HG02938 (cell line): Measurements from ENCODE around the gene NDUFB6.
A peak's percentile ranks its signal among the peaks of the same experiment; 100 is the strongest.
"Not testable (repeated sequence)": the region's sequence is repeated elsewhere in the genome, so short reads cannot be mapped to it uniquely, and the experiment has no call there.

Source experiments
- ATAC-seq: cut with Tn5 transposase; IDR thresholded peaks from one replicate; pipeline ENCODE4 v1.9.1; 2021; ENCODE audit warnings: mild to moderate bottlenecking, moderate library complexity; ENCODE audit not compliant: unreplicated experiment

Gene NDUFB6

DNA sequence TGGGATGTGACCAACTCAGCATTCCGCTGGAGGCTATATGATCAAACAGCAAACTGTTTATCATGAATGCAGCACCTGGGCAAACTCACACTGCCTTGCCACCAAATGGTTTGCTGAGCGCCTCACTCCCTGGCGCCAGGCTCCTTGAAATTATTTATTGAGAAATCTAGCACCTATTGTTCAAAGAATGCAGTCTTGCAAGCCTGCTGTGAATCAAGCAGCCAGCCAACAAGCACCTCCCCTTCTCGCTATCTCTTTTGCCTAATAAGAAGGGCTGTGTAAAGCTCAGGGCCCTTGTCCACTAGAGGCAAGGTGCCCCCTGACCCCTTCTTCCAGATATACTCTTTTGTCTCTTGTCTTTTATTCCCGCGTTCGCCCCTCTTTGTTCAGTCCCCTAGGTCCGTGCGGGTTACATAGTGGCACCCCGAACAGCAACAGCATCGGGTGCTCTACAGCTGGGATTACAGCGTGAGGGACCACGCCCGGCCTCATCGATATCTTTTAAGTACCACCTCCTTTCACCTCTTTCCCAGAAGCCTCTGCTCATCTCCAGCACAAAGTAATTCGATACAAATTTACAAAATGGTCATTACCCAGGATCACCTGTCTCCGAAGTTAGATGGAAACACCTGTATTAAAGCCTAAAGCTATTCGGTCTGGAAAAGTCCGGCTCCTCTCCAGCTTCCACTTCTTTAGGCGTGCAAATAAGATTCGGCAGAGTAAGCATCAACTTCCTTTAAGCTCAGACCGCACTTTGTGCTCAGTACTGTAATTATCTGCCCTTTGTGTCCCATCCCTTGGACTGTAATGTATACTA lies 47.9 kb downstream of the NDUFB6 start:
- ATAC-seq = peak; percentile 19

DNA sequence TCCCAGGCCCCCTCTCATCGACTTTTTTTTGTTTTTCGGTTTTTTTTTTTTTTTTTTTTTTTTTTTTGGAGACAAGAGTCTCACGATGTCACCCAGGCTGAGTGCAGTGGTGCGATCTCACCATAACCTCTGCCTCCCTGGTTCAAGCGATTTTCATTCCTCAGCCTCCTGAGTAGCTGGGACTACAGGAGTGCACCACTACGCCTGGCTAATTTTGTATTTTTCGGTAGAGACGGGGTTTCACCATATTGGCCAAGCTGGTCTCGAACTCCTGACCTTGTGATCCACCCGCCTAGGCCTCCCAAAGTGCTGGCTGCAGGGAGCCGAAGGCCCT lies 48.4 kb downstream of the NDUFB6 start:
- ATAC-seq = not testable (repeated sequence)

DNA sequence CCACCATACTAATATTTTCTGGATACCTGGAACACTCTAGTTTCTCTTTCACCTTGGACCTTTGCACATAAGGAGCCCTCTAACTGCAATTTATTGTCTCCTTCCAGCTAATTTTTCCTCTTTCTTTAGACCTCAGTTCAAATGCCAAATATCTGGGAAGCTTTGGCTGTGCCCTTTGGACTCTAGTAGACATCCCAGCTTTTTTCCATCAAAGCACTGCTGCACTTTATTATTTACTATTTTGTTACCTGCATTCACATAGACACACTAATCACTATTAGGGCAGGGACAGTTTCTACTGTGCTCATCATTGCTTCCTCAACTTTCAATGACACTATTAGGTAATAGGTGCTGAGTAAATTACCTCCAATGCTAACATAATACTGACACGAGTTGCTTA lies 49.0 kb downstream of the NDUFB6 start:
- ATAC-seq = no peak

DNA sequence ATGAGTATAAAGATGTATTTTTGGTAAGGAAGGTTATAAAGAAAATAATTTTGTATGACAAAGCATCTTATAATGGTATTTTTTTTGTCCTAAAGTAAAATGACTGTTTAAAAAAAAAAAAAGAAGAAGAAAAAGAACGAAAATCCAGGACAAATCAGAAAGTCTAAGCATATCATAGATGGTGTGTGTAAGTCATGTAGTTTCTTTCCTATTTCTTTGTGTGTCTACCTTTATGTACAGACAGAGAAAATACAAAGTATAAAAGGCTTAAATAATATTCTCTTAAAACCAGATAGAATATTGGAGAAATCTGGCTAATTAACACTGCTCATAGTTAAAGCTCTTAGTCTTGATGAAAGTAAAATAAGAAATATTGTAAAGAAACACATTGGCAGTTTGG lies 54.7 kb downstream of the NDUFB6 start:
- no peak for ATAC-seq

DNA sequence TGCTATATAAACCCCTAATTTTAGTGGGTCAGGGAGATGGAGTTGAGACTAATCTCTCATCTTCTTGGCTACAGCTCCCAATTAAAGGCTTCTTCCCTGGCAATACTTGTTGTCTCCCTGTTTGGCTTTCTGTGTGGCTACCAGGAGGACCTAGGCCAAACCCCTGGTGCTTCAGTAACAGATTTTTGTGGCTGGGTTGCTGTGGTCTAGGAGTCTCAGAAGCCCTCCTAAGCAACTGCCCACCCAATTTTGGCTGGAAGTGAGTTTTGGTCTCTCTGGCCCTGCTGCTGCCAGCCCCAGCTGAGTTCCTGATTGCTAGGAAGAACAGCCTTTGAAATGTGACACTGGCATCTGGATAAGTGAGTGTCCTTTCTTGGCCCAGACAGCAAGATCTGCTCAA lies 56.7 kb downstream of the NDUFB6 start:
- ATAC-seq = no peak

DNA sequence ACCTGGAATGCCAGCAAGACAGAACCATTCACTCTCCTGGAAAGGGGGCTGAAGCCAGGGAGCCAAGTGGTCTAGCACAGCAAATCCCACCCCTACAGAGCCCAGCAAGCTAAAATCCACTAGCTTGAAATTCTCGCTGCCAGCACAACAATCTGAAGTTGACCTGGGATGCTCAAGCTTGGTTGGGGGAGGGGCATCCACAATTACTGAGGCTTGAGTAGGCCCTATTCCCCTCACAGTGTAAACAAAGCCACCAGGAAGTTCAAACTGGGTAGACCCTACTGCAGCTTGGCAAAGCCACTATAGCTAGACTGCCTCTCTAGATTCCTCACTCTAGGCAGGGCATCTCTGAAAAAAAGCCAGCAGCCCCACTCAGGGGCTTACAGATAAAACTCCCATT lies 64.2 kb downstream of the NDUFB6 start:
- ATAC-seq = no peak

DNA sequence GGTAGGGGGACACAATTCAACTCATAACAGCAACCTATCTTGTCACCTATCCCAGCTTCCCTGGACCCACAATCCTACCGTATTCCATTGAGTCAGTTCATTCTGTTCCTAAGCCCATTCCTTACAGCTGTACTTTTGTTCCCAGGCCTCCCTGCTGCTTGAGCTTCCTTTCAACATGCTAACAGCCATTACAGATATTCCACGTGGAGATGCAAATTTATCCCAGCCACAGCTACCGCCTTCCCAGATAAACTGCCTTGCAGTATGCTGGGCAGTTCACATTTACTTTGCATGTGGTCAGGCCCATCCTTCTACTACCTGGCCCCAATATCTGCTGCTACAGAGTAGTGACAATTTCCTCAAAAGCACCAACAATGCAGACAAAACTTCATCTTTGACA lies 70.0 kb downstream of the NDUFB6 start:
- no peak for ATAC-seq
